Stimulated activated CD4-positive, alpha-beta T cell treated with anti-CD3 and anti-CD28 coated beads, Interleukin-1b, Interleukin-23, amount 100 ng/mL, for 48 hours (primary cell): Measurements from ENCODE around the gene KIF6.

Experiments used
- DNase-seq: peaks from one replicate; pipeline ENCODE4 v3.0.0-alpha.2; 2020

KIF6 gene

DNA sequence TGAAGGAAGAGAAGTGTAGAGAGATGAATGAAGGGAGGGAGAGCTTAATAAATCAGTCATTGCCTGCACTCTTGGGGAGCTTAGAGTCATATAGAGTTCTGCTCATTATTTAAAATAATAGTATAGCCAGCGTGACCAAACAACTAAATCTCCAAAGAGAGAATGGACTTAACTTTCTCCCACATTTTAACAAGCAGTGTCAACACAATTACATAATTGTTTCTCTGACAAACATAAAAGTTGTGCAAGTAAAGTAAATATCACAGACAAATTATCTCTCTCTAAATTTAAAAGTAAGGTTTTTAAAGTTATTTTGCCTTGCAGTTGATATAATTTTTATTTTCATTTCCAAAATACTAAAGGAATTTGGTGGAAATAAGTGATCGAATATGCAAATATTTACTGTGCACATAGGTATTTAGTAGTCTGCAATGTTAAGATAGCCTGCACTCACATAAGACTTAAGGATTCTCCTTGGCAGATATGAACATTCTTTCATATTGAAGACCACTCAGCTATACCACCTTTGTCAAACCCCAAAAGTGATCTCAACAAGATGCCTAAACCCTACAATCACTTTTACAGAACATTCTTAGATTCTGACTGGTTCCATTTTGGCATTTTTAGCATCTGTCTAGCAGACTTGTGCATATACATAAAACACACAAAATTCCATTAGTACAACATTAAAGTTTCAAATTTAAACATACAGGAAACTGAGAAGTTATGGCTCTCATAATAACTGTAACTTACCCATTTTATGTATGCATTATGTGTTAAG lies 67.7 kb downstream of the KIF6 start:
- DNase-seq = no peak

DNA sequence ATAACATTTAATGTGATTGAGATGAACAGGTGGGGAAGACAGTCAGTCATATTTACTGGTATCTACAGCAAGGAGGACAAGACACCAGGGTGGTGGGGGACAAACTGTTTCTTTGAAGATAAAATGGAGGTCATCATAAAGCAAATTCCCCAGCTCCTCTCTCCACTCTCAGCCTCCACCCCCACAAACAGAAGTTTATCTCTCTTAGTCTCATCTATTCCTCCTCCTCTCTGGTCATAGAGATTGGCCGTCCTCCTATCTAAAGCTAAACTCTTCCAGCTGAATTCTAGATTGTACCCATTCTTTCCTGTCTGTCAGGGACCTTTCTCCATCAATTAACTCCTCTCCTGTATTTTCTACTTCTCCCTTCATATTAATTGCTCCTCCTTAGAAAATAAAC lies 71.1 kb downstream of the KIF6 start:
- DNase-seq = no peak

DNA sequence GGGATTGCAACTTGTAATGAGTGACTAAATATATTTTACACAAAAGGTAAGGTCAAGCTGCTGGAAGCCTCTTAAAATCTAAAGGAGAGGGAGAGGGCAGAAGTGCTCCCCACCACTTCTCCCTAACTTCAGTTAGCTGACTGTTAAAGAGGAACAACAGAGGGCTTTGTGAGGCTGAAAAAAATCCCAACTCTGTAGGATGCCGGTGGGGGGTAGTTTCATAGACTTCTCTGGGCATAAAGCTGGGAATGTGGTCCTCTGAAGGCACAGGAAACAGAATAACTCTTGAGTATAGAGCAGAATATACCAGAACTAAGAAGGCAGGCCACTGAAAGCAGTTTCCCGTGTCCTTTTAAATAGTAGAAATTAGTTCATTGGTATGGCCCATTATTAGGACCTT lies 71.6 kb downstream of the KIF6 start:
- DNase-seq = no peak

DNA sequence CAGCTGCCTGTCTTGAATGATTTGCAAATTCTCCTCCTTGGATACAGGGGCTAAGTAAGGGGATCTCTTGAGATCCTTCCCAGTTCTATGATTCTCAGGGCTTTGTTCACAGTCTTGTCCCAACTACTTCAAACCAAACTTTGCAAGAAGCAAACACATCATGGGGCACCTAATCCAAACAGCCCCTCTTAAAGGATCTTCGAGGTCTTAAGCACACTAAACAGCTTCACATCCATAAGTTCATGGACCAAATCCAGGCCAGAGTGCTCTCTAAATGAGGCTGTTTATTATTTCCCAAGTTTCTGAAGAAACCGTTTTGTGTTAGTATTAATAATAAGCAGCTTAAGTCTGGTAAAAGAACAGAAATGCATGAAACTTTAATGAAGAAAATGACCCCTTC lies 75.2 kb downstream of the KIF6 start:
- DNase-seq = no peak

DNA sequence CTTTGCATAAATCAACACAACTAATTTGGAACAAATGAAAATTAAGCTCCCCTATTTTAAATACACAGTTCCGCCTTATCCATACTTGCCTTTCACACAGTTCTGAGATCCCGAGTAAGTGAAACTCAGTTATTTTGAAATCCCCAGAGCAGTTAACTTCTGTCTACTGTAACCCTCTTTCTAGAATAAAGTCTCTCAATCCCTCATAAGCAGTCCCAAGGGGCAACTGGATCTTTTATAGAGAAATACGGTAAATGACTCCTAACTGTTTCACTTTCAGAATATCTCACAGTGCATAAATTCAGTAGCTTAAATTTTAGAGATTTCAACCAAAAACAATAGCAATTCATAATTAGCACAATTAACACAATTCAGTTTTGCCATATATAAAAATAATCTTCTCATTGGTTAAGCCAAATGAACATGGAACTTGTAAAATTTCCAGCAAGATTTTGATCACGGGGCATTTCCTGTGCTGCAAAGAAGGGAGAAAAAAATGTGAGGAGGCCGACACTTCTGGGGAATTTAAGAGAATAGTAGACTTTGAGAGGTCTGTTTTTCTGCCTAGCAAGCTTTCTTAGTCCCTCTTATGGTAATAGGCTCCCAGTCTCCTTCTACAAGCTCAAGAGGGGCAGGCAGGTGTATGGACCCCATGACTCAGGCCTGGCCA lies 78.3 kb downstream of the KIF6 start:
- no peak for DNase-seq

DNA sequence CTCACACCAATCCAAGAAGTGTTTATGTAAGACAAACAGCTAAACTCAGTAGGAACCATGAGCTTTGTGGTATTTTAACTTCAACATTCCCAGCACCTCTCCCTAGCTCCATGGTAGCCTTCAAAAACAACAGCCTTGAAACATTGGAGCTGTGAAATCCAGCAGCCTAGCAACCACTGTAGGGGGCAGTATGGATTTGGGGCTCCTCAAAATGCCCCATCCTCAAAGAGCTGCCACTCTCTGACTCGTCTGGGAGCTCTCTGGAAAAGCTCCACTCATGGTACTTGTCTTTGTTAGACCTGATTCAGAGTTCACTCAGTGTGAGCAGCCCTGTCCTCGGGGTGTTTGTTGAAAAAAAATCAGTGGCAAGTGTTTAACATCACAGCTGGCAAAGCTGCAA lies 82.9 kb downstream of the KIF6 start:
- DNase-seq = no peak

DNA sequence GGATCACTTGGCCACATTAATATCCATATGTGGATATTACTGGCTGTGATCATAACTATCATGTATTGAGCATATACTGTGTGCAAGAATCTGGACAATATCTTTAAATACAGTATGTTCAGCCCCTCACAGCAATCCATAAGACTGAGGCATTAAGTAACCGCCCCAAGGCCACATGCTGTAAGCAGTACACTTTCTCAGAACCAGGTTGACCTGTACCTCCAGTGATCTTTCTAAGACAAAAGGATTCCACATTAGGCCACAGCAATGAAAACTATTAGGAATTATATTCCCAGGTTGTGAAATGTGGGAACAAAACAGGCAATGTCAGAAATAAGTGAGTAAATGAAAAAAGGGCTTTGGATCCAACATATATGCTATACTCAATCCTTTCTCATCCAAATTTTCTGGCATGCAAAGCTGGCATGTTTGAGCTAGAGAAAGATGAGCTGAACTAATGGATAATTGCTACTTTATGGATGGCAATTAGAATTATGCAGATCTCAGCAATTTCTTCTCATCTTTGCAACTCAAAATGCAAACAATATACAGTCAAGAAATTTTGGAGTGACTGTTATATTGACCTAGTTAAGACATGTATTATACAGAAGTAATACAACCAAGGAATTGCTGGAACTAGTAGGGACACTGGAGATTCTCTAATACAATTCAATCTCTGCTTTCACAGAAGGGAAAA lies 86.9 kb downstream of the KIF6 start:
- DNase-seq = no peak

DNA sequence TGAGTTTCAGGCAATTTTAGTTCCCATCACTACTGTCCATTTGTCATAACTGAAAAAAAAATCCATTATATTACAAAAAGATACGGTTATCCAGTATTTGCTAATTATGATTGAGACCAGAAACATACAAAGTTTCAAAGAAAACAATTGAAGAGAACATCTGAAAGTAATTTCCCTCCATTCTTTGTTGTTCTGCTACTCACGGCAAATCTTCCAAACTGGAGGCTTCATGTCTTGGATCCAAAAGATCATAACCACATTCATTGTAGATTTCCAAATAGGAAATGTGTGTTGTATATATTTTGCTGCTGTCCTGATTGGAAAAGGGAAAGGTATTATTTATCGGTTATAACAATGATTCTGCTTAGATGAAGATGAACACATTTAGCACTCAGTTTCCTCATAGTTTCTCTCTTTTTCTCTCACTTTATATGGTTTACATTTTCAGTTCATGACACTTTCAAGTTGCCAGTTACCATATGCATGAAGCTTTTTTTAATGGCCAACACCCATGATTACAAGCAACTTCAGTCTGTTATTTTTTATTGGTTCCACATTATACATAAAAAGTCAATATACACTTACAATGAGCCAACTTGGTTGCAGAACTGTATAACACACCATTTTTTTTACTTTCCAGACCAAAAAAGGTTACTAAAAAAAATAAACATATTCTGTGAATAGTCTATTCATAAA lies 90.4 kb downstream of the KIF6 start:
- no peak for DNase-seq

DNA sequence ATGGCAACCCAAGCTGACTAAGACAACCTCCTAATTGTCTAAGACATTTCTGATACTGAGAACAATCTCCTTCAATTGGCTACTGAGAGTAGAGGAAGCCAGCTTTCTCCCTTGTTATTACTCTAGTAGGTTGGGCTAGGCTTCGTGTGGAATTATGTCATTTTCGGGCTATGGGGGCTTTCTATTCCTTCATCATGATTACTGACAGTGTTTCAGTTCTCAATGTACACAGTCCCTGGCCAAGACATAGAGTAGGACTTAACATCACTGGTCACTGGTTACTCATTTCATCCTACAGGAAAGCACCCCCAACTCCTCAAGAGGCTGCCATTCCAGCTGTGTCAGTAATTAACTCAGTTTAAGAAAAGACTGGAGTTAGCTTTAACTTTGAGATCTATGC lies 100.0 kb downstream of the KIF6 start:
- DNase-seq = no peak

DNA sequence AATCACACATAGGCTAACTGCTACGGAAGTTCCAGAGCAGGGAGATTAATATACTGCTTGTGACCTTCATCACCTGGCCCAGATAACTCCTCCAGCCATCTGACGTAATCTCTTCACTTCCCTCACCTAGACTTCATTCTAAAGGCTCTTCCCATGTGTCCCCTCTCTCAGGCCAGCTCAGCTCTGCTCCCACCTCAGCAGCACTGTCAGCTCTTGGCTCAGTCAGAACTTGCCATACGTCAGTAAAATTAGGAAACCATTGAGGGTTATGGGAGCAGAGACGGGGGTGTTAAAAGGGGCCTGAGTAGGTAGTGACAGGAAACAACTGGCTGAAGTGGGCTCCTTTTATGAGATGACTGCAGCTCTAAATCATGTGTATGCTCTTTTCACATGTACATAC lies 101.5 kb downstream of the KIF6 start:
- DNase-seq = no peak

DNA sequence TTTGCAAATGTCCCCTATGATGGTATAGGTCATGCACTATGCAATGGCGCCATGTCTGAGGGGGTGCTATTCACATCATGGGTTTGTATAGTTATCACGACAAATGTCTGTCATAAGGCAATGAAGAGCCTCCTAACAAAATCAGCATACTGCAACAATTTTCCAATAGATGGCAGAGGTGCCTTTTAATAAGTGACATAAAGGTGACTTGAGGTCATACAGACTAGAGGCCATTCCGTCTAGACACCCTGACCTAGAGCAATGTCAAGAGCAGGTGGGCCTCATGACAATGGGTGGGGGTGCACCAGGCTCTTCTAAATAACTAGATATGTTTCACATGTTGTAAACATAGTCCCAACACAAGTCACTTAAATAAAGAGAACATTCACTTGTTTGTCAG lies 107.7 kb downstream of the KIF6 start:
- no peak for DNase-seq

DNA sequence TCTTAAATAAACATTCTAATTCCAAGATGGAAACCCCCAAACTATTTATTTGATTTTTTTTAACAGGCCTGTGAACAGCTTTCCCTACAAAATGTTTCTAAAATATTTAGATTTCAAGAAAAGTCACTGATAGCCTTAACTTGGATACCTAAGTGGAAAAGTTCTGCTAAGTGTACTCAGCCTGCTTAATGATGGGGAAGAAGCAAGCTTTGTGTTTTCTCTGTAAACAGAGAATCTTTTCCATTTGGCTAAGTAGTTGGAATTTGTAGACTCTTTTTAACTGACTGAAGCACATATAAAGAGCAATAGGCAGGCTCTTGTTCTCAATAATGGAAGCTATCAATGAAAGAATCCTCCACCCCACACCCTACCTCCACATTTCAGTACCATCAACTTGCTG lies 108.2 kb downstream of the KIF6 start:
- DNase-seq = no peak

DNA sequence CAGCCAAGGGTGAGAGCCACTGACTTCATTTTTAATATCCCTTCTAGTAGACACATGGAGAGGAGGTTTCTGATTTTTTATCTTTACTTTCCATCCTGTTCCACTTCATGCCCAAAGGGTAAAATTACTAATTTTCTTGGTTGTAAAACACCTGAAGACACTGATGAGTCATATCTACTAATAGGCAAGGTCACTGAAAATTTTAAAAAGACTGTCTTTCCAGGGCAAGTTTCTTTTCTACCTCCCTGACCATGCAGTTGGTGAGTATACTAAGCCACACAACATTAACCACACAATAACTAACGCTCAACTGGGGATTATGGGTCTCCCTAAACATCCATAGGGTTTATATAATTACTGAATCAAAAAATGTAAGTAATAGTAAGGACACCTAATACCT lies 109.6 kb downstream of the KIF6 start:
- no peak for DNase-seq

DNA sequence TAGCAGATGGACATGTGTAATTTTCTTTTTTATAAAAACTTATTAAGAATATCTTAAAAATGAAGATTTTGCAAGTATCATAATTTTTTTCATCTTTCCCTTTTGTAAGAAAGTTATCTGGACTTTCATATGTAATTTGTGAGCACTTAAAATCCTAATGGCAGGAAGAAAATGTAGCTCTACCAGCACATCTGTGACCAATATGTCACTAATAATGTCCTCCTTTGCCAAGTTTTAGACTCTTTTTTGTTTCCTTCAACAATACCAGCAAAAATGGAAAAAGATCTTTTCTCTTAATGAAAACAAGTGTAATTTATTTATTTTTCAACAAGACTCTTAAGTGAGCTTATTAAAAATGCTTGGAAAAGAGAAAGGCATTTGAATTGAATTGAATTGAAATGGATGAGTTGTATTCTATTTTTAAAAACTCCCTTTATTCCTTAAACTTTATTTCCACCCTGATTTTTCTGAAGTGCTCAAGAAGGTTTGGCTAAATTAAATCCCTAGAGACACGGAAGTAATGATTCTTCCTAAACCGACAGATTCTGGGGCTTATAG lies 110.7 kb downstream of the KIF6 start:
- DNase-seq = no peak

DNA sequence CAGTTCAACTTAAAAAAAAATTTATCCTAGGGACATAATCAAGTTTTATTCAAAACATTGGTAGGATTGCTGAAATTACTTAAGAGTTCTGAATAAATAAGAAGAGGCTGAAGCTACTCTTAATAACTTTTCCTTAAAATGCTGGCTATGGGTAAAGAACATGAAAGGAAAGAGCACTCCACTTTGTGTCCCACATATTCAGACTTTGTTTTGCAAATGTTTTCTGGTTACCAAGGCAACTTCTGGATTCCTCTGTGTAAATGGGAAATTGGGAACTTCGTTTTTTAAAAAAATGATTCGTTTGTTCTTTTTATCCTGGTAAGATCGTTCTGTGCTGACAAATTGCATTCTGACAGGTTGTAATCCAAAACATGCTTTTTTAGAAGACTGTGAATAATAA lies 115.0 kb downstream of the KIF6 start:
- DNase-seq = no peak

DNA sequence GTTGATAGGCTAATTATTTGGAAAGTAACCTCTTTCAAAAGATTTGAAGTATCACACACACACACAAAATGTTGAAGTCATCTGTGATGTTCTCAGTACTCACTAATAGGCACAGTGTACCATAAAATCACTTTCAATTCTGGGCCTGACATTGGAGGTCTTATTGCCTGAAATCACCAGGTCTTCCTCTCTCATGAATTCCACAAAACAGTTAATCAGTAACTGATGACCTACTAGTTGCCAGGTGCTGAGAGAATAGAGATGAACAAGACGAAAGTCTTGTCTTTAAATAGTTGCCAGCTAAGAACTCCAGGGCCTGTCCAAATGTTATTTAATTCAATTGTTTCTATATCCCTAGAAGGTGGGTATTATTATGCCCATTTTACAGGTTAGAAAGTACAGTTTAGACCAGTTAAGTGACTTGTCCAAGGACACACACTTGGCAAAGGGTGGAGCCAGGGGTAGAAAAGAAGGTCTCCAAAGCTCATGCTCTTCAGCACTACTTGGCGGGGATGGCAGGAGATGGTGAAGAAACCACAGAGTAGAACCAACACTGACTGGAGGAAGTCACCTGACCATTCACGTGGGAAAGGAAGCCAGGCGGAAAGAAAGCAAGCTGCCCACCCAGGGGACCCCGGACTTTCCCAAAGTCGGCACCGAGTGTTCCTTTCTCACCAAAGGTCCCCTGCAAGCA lies 116.4 kb downstream of the KIF6 start:
- DNase-seq = no peak

DNA sequence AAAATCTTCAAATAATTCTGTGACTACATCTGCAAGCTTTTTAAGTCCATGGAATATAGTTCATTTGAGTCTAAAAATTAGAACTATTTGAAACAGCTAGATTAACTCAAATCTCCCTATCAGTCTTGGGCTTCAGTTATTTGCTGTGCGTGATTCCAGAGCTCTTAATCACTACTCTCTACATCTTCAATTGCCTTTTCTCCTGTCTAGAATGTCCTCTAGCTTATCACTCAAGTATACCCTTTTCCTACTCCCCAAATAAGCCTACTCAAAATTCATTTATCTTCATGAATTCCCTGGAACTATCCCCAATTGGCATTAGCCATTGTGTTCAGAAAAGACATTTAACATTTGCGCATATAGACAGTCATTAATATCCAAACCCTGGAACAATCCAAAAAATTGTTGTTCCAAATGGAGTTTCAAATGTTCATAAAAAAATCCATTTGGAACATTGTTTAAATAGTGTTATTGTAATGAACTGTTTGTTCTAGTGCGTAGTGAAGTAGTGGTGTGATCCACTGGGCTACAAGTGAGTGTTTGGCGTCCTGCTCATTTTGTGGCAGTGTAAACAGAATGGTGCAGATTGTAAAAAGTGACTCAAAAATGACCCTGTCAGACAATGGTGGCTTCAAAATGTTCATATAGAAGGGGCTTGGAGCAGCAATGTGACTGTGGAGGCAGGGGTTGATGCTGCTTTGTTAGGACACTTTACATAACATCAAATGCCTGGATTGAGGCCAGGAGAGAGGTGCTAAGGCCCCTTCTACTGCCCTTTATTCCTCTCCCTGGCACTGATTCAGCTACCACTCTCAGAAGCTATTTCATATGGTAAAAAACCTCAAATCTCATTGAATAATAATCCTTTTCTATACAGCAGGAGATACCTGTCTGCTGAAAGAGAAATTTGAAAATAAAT lies 122.3 kb downstream of the KIF6 start:
- no peak for DNase-seq

DNA sequence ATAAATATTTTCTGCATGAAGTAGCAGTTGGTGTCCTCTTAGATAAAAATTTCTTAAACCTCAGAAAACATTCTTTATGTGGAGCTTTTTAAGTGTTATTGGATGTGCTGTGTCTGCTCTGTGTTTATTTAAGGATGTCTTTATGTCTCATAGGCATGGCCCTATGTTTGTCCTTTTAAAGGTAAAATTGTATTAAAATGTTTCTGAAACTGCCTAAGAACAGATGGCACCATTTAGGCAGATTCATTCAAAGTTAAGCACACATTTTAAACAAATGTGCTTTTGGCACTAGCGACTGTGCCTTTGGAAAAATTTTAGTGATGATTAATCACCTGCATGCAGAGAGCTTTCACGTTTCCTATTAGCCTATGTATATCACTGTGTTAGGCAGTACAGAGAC lies 125.2 kb downstream of the KIF6 start:
- DNase-seq = no peak

DNA sequence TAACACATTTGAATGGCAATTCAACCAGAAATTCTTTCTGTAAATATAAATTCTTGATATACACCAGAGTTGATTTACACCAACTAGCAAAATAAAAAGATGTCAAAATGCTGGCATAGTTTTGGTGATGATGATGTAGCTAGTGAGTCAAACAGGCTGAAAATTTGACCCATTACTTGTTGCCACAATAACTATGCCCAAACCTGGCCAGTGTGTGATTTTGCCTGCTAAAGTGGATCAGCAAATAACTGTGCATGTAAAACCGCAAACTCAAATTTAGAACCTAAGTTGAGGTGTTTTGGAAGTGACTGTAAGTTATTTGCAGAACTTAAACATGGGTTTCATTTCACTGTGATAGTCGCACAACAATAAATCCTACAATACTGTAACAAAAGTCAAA lies 125.9 kb downstream of the KIF6 start:
- no peak for DNase-seq

DNA sequence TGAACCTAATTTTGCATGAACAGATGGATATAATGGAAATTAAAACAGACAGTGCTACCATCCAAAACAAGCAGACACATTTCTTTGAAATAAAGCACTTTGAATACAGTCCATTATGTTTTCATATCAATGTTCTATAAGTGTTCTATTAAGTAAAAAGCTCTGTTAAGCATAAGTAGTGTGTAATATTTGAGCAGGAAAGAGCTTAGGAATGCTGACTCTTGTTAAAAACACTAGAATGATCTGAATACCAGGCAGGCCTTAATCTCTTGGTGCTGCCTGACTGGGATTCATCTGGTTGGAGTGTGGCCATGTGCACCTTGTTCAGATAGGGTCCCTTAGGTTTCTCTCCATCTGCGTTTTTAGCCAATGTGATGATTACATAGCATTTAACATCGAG lies 130.9 kb downstream of the KIF6 start:
- no peak for DNase-seq

DNA sequence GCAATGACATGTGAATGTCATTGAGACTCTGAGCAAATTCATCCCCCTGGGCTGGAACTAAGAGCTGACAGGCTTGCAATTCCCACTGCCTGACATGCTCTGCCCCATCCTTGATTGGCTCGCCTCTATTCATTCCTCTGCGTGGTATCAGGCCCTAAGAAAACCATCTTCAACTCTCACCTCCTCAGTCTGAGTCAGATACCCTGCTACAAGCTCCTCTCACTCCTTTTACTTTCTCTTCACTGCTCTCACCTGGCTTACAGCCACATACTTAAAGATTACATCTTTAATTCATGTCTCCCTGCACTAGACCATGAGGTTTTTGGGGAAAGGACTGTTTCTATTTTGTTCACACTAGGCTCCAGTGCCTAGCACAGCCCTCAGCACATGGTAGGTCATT lies 131.6 kb downstream of the KIF6 start:
- no peak for DNase-seq
